Stimulated activated CD4-positive, alpha-beta T cell treated with anti-CD3 and anti-CD28 coated beads, Interleukin-2, amount 100 ng/mL, for 24 hours (primary cell): Measurements from ENCODE around the gene CCDC28B.

ENCODE experiments used
- DNase-seq, 2 donors: peaks; one replicate each; pipeline ENCODE4 v3.0.0-alpha.2; 2020

CCDC28B gene

DNA sequence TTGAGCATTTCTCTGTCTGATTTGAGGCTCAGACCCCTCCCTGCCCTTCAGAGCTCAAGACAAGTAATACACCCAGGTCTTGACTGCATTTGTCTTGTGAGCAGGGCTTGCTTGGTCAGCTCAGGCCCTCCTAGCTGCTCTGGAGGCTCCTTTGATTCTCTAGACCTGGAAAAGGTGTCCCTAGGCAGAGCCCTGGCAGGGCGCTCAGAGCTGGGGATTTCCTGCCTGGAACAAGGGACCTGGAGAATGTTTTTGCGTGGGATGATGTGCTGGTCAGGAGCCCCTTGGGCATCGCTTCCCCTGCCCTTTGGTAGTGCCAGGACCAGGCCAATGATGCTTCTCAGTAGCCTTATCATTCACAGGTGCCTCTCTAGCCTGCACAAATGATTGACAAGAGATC is 4.9 kb upstream of the CCDC28B start:
- DNase-seq = no peak

DNA sequence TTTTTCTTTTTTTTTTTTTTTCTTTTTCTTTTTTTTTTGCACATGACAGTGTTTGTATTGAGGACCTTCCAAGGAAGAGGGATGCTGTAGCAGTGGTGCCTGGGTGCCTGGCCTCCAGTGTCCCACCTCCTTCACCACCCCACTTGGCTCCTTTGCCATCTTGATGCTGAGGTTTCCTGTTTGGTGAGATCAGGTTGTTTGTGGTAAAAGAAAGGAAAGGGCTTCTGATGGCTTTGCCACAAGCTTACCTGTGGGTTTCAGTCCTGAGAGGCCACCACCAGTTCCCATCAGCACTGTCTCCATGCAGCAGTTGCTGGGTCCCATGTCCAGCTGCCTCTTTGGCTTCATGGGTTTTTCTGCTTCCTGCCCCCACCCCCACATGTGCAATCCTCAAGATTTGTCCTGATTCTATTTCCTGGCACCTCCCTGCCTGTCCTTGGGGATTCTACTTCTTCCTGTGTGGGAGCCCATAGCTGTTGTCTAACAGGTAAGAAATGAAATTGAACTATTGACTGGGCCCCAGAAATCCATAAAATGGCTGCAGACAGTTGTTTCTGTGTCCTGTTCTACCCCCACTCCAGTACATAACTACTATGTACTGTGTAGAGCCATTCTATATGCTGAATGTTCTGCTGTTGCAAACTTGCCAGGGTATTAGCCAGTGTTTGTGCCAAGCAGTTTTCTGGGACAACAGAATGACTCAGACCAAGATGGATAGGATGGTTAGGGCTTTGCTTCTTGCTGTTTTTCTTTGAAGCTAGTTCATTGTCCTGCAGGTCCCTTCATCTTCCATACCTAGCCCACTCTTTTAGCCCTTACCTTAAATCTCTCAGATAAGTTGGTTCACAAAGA is 4.2 kb upstream of the CCDC28B start:
- no peak for DNase-seq

DNA sequence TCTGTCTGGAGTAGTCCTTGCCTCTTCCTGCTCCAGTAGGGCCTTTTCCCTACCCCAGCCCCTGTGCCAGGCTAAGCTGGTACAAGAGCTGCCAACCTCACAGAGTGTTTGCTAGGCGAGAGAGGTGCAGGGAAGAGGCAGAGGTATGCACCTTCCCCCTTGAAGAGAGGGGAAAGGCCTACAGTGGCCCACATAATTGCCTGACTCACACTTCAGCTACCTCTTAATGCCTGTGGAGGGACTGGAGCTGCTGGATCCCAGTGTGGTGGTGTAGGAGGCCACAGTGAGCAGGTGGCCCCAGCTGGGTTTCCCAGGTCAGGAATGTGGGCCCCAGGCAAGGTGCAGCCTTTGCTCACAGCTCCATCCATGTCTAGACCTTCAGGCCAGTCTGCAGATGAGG is 3.3 kb upstream of the CCDC28B start:
- no peak for DNase-seq

DNA sequence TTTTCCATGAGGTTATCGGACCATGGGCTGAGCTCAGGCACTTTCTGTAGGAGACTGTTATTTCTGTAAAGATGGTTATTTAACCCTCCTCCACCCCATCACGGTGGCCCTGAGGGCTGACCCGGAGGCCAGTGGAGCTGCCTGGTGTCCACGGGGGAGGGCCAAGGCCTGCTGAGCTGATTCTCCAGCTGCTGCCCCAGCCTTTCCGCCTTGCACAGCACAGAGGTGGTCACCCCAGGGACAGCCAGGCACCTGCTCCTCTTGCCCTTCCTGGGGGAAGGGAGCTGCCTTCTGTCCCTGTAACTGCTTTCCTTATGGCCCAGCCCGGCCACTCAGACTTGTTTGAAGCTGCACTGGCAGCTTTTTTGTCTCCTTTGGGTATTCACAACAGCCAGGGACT is 2.6 kb upstream of the CCDC28B start:
- no peak for DNase-seq

DNA sequence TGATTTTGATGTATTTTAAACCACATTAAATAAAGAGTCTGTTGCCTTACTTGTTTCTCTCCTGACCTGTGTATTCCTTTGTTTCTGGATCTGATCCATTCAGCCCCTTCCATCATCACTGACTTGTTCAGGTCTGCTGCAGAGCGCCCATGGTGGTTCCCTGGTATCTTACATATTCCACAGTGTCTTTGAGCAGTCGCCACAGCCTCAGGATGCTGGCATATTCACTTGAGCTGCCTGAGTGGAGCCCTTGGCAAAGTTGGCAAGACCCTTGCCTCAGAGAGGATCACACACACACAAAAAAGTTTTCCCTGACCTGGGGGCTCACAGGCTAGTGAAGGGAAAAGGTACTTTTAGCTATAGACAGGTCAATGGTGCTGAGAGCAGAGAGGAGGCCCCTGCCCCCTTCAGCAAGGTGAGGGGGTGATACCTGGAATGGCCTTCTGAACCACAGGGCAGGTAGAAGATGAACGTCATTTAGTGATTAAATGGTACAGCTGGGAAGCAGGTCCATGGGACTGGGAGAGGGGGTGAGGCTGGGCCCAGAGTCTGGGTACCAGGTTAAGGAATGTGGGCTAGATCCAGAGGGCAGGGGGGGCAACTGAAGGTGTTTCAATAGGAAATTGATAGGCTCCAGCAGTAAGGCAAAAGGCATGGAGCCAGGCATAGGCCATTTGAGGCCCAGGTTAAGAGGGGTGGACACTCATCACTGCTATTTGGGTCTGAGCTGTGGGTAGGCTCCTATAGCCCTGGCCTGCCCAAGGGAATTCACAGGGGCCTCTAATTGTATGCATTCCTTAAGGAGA is 2.0 kb upstream of the CCDC28B start:
- no peak for DNase-seq

DNA sequence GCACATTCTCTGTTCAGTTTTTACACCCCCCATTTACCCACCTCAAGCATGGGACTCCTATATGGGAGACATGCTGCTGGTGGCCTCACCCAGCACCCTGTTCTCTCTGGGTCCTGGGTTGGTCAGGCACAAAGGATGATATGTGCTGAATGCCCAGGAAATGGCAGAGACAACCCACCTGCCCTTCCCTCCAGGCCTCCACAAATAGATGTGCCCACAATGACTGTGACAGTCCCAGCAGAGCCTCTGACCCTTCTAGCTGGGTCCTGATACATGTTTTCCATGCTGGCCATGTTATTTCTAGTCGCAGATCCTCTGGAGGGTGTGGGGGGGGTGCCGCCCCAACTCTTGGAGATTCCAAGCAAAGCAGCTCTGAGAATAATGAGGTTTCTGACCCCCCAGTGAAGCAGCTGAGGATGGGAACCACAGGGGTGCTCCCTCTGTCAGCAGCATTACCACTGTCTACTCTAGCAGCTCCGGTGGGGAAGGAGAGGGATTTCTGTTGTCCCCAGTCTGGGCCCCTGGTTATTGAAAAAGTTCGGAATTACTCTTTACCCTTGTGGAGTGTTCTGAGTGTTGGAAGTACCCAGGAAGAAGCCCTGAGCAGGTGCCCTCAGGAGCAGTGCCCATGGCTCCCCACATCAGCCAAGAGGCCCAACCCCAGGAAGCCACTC is 1.2 kb upstream of the CCDC28B start:
- DNase-seq = no peak

DNA sequence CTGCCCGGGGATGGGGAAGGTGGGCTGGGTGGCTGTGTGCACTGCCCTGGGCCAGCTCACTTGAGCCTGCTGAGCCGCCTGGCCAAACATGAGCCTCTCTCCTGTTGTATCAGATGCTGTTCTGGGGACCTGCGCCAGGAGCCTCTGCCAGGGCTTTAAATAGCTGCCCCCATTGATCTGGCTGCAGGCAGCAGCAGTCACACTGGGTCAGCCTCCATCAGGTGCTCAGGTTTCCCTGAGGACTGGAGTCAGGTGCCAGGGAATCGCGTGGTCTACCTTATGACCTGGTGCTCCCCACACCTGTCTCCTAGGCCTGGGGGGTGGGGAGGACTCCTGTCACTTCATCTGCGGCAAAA is 700 bp upstream of the CCDC28B start:
- no peak for DNase-seq

DNA sequence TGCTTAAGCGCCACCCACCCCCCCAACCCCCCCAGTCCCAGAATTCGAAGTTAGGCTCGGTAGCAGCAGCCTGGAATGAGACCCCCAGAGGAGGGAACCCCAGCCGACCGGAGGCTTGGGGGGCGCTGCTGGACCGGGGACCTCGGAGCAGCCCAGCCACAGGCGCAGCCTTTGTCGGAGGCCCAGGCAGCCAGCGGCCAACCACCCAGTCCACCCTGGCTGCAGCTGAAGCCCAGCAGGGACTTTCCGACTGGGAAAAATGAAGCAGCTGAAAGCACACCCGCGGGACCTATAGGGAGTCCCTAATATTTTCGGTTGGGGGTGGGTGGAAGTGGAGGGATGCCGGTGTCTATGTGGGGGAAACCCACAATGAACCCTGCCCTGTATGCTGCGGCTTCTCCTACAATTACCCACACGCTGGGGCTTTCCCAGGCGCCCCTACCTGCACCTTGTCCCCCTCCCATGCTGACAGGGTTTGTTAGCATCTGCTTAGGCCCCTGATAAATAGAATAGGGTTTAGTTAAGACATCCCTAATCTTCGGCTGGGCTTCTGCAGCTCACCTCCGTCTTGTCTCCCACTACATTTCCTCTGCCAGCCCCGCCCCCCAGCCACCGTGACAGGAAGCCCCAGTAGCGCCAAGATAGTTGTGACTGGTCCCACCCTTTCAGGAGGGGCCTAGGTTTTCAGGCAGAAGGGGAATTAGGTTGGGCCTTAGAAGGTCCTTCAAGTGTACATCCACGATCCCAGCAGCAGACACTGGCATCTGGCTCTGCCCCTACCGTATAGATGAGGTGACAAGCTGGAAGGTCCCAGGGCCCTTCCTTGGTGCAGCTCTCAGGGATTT is 838 bp downstream of the CCDC28B start:
- peak; percentile 80 to 85 for DNase-seq

DNA sequence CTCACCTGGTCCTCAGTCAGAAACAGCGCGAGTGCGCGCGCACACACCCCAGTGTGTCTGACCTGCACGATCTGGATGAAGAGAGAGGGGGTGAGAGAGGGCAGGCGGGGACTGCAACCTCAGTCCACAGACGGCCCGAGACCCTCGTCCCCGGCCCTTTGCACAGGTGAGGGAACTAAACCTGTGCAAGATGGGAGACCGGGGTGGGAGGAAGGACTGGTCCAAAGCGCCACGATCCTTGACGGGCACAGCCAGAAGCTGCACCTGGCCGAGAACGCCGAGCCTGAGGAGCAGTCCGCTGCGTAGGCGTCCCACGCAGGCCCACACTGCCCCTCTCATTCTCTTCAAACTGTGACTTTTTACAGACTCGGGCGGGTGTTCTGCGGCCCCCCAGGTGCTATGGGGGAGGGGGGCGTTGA is 4.6 kb downstream of the CCDC28B start:
- no peak for DNase-seq

DNA sequence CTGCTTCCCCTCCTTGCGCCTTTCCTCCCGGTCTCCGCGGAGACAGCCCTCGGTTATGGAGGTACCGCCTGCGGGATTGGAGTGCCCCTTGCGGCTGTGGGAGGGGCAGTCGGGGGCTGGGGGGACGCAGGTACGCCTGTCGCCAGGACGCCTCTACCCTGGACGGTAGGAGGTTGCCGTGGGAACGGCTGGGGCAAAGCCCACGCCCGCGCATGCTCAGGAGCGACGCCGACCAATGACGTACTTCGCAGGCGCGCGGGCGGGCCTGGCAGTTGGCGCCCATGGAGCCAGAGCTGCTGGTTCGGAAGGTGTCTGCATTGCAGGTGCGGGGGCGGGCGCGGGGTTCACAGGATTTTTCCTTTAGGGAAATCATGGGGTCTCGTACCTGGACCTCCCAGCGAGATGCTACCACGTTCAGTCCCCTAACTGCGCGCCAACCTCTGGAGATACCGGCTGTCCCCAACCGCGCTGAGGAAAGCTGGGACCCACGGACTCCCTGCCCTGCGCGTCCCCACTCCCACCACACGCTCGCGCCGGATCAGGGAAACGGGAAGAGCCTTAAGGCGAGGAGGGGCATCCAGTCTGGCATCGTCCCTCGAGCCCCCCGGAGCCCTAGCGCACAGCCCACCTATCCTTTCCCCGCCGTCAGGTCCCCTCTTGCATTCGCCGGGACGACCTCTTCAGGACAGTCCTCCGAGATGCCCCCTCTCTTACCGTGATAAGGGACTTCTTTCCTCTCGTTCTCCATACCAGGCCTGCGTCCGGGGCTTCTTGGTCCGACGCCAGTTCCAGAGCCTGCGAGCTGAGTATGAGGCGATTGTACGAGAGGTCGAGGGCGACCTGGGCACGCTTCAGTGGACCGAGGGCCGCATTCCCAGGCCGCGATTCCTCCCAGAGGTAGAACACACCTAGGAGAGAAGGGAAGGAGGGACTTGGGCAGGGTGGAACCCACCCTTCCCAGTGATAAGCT is 5.3 kb downstream of the CCDC28B start, which contains the start of gene IQCC:
Gene IQCC, plus strand, starts transcription at position 271 of the 970 bp plus-strand sequence. Its CDS starts 11 bp downstream, at position 282.
- DNase-seq = peak; percentile 85 to 90

DNA sequence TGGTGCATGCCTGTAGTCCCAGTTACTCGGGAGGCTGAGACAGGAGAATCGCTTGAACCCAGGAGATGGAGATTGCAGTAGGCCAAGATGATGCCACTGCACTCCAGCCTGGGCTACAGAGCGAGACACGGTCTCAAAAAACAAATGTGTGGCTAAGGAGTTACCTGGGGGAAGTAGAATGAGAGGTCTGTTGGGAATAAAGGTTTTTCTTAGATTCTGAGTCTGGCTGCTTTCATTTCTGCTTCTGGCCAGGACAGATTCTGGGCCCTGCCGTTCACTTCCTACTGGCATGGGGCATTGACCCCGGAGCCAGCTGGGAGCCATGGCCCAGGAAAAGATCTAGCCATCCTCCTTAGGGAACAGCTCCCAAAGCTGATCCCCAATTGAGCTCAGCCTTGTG is 8.1 kb downstream of the CCDC28B start:
- no peak for DNase-seq

DNA sequence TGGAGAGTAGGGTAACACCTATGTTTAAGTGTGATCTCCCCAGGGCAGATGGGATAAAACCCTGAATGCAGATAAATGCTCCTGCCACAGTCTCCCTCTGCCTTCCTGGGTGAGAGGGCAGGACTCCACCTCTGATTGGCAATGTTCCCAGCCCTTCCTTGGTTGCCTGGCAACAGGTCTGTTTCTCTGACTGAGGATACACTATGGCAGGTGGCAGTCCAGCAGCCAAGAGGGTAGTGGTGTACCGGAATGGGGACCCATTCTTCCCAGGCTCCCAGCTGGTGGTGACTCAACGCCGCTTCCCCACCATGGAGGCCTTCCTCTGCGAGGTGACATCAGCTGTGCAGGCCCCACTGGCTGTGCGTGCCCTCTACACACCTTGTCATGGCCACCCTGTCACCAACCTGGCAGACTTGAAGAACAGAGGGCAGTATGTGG is 8.5 kb downstream of the CCDC28B start, which contains the start of gene DCDC2B:
Gene DCDC2B, plus strand, starts transcription at position 199 of the 438 bp plus-strand sequence. Its CDS starts 5 bp downstream, at position 204.
- DNase-seq = no peak

DNA sequence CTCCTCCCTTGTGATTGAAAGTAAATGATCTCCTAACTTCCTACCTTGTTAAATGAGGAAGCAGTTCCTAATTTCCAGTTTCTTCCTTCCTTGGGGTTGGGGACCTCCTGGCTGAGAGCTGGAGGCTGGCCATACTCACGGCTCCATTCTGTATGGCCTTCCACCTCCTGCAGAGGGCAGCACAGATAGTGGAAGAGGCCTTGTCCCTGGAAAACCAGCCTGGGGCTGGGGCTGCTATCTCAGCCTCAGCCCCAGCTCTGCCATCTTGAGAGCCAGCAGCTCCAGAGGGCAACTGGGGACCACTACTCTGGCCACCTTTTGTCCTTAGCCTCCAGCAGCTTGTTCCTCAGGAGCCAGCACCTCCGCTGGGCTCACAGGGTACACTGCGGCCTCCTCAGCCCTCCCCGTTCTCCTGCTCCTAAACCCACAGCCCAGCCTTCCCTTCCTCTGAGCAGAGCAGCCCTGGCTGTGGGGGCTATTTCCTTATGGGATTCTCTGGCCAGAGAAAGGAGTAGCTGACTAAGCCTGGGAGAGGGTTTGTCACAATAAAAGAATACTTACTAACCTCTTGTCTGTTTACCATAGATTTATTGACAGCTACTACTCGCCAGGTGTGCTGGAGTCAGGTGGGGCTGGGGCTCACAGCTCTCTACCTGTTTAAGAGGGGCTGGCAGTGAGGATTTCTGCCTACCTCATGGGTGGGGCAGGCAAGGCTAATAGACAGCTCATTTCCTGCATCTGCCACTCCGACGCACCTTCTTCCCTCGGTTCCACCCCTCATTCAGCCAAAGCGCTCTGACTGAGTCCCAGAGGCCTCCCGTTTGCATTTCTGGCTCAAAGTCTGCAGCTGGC is 15.5 kb downstream of the CCDC28B start:
- DNase-seq = peak; percentile 64 to 68

DNA sequence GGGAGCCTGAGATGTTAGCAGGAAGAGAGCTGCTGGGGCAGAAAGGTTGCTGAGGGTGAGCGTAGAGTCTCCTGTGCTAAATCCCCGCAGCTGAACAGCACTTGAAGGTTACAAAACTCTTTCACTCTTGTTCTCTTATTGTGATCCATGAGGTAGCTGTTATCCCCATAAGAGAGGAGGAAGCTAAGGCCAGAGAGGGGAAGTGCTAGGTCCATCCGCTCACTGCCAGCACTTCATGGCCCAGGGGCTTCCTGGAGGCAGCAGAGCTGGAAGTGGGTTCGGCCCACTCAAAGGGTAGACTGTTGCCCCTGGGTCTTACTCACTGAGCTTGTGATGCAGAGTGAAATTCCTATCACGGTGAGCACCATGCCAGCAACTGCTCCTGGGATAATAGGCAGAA is 16.2 kb downstream of the CCDC28B start:
- no peak for DNase-seq

DNA sequence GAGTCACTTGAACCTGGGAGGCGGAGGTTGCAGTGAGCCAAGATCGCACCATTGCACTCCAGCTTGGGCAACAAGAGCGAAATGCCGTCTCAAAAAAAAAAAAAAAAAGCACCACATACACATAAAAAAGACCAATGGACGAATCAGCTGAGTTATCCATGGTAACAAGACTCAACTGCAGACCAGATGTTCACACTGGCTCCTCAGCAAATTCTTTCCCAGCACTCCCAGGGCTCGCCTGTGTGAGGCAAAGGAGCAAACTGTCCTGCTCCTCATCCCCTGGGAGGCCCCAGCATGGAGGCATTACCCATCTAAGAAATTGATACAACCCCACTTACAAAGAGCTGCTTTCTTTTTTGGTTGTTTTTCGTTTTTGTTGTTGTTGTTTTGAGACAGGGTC is 18.6 kb downstream of the CCDC28B start:
- no peak for DNase-seq

DNA sequence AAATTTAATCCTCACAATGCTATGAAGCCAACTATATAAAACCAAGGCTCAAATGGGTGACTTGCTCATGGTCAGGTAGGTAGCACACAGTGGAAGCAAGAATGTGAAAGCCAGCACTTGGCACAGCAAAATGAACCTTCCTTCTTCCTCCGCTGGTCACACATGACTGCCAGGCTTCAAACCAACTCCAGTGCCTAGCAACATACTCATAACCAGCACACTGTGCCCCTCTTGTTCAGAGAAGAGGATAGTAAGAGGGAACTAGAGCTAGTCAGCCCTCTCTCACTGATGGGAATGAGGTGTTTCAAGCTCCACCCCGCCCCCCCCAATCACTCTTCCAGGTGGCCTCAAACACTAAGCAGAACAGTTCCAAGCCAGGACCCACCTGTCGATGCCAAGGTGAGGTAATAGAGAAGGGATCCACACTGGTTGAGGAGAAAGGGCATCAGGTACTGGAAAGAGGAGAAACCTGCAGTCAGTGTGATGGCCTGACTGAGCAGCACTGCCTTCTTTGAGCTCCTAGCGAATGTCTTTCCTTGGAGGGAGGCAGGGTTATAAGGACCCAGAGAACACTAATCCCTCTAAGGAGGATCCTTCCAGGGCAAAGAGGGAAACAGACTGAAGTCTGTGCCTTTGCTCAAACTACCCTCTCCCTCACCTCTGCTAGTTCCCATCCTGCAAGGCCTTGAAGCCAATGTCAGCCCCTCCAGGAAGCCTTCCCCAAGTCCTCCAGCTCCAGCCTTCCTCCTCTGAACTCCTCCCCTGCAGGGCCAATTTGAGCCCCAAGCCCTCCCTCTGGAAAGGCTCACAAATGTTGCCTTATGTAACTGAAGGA is 20.6 kb downstream of the CCDC28B start:
- no peak for DNase-seq

DNA sequence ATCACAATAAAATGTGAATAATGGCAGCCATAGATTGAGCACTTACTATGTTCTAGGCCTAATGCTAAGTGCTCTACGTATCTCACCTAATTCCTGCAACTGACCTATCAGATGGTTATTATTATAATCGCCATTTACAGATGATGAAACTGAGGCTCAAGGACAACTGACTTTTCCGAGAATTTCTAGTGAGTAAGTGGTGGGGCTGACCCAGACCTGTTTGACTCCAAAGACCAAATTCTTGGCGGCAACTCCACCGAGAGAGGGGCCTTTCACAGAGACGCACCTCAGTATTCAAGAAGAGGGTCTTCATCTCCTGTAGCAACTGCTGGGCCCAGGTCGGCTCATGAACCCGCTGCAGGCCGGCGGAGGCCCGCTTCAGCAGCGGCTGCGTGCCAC is 21.2 kb downstream of the CCDC28B start:
- no peak for DNase-seq

DNA sequence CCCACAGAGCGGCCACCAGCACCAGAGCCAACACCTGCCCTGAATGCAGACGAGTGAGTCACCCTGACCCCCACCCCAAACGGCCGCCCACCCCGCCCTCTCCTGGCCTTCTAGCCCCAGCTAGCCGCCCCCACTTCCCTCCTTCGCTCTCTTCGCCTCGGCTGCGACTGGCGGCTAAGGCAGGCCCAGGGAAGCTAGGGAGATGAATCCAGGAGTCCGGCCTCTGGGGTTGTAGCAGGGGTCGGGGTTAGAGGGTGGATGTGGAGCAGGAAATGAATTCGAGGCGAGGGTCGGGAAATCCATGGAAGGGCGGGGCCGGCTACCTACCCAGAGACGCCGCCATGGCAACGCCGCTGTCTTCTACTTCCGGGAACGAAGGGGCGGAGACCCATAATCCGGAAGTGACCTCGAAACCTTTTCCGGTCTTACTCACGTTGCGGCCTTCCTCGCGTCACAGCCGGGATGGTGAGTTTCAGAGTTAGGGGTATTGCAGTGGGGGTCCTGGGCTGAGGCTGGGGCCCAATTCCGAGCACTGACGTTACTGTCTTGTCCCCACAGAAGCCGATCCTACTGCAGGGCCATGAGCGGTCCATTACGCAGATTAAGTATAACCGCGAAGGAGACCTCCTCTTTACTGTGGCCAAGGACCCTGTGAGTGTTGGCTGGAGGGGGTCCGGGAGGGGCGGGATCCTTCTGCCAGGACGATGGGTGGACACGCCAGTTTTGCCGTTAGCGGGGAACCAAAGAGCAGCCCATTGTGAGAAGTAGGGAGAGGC is 21.8 kb downstream of the CCDC28B start, which contains the start of the genes EIF3I and TMEM234:
Gene EIF3I, plus strand, starts transcription at position 428 of the 776 bp plus-strand sequence. Its CDS starts 35 bp downstream, at position 463.
Gene TMEM234, minus strand, starts transcription at position 374 of the 776 bp plus-strand sequence. Its CDS starts 31 bp downstream, at position 343.
- peak; percentile 91 to 93 for DNase-seq
